CD4-positive, alpha-beta T cell treated with Interleukin-1 beta for 1 hour (primary cell): Measurements from ENCODE around the gene C20orf96.
"Not testable (repeated sequence)": the region's sequence is repeated elsewhere in the genome, so short reads cannot be mapped to it uniquely, and the experiment has no call there.

Source experiments
- DNase-seq, 2 donors: peaks; one replicate each; pipeline ENCODE4 v3.0.0-alpha.2; 2020 to 2022

Gene C20orf96

GRCh38 chr20:278181-278580 is 12.4 kb downstream of the C20orf96 start:
- no peak for DNase-seq

- DNase-seq: no peak
These were observed 13.1 kb downstream of the C20orf96 start for GRCh38 chr20:277496-277781.

DNA sequence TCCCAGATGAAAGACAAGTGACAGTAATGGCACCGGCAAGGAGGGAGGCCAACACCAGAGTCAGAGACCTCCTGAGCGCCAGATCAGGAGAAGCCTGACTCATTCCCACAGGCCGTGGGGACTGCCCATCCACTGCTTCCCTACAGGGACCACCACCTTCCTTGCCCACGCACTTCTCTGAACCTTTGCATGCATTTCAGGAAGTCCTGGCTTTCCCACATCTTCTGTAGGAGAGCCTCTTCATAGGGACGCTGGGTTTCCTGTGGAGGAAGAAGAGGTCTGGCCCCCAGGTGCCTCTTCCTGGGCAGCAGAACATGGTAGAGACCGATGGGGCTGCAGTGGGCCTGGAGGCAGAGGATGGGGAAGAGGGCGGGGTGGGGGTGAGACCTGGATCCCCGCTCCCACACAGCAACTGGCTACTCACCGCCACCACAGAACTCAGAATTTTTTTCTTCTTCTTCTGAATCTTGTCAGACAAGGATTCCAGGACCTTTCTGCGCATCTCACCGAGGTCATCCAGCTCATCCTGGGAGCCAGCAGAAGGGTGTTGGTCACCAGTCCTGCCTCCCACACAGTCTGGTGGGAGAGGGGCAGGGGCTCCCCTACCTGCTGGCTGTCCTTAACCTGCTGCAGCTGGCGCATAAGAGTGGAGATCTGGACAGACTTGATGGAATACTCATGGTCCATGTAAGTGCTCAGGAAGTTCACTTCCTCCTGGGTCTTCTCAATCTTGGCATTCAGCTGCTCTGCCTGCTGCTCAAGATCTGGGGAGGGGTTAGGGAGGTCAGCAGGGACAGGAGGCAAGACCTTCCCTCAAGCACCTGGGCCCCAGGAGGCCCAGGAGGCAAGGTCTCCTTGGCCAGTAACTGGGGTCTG is 13.7 kb downstream of the C20orf96 start:
- DNase-seq: no peak

GRCh38 chr20:275791-276190 is 14.8 kb downstream of the C20orf96 start:
- DNase-seq: no peak

DNA sequence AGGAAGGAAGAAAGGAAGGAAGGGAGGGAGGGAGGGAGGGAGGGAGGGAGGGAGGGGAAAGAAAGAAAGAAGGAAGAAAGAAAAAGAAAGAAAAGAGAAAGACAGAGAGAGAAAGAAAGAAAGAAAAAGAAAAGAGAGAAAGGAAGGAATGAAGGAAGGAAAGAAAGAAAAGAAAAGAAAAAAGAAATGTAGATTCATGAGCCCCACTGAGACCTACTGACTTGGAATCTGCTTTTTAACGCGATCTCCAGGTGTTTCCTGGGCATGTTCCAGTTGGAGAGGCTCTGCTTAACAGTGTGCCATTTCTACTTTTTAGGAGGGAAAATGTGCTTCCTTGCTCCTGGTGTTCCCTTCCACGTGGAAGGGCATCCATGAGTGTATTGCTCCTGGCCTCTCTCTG is 16.7 kb downstream of the C20orf96 start:
- no peak for DNase-seq

DNA sequence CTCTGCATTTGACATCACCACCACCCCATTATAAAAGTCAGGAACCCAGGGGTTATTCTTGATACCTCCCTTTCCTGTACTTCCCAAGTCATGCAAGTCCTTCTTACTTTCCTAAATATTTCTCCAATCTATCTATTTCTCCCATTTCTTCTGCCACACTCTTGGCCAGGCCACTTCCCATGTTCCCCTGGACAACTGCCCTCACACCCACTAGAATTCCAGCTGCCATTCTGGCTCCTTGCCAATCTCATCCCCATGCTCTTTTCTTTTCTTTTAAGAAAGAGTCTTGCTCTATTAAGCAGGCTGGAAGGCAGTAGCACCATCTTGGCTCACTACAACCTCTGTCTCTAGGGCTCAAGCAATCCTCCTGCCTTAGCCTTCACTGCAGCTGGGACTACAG is 17.8 kb downstream of the C20orf96 start:
- DNase-seq: no peak

DNA sequence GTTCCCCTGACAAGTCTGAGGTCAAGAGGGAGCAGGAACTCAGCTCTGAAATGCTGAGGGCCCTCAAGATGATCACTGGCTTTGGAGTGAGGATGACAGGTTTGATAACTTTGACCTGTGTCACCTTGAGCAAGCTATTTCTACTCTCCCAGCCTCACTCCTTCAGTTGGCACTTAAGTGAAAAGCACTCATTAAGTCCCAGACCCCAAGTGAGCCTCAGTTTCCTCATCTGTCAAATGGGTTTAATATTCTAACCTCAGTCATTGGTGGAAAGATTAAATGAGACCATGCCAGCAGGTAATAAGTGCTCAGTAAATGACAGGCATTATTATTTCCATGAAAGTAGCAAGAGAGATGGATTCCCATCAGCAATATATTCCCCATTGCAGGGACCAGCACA is 19.0 kb downstream of the C20orf96 start:
- no peak for DNase-seq

- no peak for DNase-seq
These were observed 19.5 kb downstream of the C20orf96 start for GRCh38 chr20:271069-271468.

DNA sequence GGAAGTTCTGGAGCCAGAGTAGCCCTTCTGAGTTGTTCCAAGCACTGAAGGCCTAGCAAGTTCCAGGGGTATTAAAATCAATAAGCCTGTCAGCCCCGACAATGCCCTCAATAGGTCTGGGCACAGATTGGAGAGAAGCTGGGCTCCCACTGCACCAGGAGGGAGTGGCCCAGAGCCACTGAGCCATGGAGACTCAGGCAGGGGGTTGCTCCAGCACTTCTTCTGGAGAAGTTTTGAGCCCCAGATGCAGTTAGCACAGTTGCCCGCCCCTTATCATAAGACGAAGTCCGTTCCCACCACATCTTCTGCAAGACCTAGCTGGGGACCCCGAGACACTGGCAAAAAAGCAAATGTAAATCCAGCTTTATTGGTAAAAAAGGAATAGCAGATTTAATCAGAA is 20.0 kb downstream of the C20orf96 start:
- DNase-seq: no peak

GRCh38 chr20:266596-267562 is 23.7 kb downstream of the C20orf96 start:
- DNase-seq: peak; percentile 86

DNA sequence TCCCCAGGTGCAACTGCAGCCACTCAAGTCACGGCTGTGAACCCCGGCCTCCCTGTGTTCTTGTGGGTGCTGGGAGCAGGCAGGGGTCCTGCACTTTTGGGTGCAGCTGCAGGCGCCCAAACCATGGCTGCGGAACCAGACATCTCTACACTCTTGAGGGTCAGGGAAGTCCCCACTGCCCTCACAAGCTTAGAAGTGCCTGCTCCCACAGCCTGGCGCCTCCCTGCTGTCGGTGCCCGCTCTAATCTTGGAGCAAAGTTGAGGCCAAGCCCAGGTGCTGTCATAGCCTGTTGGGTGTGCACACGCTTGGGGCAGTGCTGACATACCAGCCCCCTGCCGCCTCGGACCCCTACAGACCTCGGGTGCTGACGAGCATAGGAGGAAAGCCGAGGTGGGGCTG is 26.8 kb downstream of the C20orf96 start:
- DNase-seq: no peak

GRCh38 chr20:259981-260380 is 30.6 kb downstream of the C20orf96 start:
- DNase-seq: no peak

DNA sequence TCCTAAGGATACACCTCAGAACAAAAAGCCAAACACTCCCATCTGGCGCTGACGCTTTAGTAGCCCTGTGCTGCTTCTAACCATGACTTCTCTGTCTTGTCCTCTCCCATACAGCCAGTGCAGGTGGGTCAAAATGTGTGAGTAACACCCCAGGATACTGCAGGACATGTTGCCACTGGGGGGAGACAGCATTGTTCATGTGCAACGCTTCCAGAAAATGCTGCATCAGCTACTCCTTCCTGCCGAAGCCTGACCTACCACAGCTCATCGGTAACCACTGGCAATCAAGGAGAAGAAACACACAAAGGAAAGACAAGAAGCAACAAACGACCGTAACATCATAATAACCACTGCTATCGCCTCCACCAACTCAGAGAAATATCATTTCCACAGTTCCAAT is 31.6 kb downstream of the C20orf96 start:
- no peak for DNase-seq

GRCh38 chr20:258269-258858 is 32.2 kb downstream of the C20orf96 start:
- no peak for DNase-seq

GRCh38 chr20:257419-257818 is 33.1 kb downstream of the C20orf96 start, which contains the start of gene DEFB132:
TSS of gene DEFB132 (plus strand) at chr20:257724. CDS start at chr20:257779, 55 bp downstream.
- DNase-seq: no peak

GRCh38 chr20:253447-253846 is 37.1 kb downstream of the C20orf96 start:
- not testable (repeated sequence) for DNase-seq

DNA sequence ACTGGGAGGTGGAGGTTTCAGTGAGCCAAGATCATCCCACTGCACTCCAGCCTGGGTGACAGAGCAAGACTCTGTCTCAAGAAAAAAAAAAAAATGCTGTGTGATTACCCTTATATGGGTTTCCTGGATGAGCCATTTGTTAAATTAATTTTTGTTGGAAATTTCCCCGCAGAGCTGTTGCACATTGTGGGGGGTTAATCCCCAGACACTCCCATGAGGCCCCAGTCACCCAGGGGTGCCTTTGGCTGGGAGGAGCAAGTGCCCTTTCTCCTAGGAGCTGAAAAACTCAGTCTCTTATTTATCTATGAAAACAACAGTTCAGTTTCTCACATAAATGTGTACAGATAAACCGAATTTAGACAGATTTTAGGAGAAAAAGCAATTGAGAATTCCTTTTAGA is 37.7 kb downstream of the C20orf96 start:
- DNase-seq: no peak

- DNase-seq: no peak
These were observed 39.2 kb downstream of the C20orf96 start for GRCh38 chr20:251354-251753.

DNA sequence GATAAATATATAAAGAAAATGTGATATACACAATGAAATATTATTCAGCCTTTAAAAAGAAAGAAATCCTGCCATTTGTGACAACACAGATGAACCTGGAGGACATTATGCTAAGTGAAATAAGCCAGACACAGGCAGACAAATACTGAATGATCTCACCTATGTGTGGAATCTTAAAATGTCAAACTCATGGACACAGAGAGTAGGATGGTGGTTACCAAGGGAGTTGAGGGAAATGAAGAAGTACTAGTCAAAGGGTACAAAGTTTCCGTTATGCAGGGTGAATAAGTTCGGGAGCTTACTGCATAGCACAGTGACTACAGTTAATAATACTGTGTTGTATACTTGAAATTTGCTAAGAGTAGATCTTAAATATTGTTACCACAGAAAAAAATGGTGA is 47.6 kb downstream of the C20orf96 start:
- DNase-seq: no peak

- DNase-seq: no peak
These were observed 52.6 kb downstream of the C20orf96 start for GRCh38 chr20:237929-238328.

DNA sequence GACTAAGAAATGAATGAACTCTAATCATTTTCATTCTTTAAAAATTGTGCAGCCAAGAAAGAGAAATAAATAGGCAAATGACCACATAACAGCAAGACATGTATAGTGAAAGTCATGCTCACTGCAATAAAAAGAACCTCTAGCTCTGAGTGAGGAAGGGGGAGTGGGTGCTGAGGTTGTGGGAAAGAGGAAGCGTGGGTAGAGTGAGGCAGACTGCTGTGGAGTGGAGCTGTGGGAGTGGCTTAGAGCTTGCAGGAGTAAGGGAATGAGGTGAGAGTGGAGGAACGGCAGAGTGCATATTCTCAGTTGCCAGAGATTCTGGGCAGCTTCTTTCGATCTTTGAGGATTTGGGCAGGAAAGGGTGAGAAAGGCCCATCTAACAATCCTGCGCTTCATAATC is 53.1 kb downstream of the C20orf96 start:
- peak in 1 of 2 donors; percentile 37 for DNase-seq

DNA sequence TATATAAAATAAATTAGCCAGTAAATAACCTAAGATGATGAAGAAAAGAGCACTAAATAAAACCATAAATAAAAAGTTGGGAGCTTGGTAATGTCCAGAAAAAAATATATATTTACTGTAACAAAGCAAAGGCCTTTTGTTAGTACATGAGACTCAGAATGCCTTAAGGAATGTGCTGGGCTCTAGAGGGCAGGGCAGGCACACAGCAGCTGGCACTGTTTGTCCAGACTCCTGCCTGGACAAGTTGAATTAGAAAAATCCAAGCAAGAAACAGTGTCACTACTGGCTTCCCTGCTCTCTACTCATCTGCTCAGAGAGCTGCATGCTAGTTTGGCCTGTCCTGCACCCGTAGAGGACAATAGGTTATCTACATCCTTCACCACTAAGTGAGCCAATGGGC is 54.7 kb downstream of the C20orf96 start:
- no peak for DNase-seq

DNA sequence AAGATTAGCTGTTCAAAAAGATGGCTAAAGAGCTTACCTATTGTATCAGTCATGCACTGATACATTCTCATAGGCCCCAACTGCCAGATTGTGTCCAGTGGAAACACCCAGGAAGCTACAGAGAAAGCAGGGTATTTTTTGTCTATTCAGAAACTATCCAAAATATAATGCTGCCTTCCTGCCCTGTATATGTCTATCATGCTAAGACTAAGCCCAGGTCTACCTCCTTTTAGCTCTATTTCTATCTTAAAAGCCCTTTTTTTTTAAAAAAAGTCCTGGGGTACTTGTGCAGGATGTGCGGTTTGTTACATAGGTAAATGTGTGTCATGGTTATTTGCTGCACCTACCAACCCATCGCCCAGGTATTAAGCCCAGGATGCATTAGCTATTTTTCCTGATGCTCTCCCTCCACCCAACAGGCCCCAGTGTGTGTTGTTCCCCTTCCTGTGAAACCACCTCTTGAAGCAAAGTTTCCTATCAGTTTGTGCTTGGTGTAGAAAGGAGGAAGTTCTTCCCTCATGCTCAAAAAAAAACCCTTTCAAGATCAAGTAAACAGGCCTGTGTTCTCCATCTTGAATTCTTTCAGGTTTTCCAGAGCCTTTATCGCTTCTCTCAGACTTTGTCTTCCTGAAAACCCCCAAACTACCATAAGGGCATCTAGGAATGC is 63.0 kb downstream of the C20orf96 start:
- no peak for DNase-seq
